ENCODE measurements around the gene TTC21B. TPM values are rescaled to one million over a fixed set of nuclear protein-coding genes. Genes with fewer than 3 reads are reported as not detected.

TTC21B gene
- total RNA-seq, 1 experiment from 2014 or later: 20.8 TPM

GRCh38 chr2:165950438-165950837 lies 3.1 kb downstream of the TTC21B start:
- ATAC-seq: no peak
- CTCF ChIA-PET: no interaction called here
- no peak overlapping the region for H3K4me3 Mint-ChIP-seq

GRCh38 chr2:165941827-165942226 lies 11.7 kb downstream of the TTC21B start:
- Mint-ChIP-seq H3K36me3 (peaks cover 30% of the 10 kb centered on the region), H3K27me3 (ENCODE audit: low read depth) (no peaks in the 10 kb centered on the region), H3K4me3 (no peak overlapping the region), H3K9me3 (no peaks in the 10 kb centered on the region), H3K27ac (no peak overlapping the region), H3K4me1 (peaks cover 6% of the 10 kb centered on the region)
- no peak for TF ChIP-seq TEAD1 (CRISPR knock-in tag; IDR thresholded peaks at IDR 0.05)
- no peak for TF ChIP-seq ERG (CRISPR knock-in tag; IDR thresholded peaks at IDR 0.05)
- no peak for TF ChIP-seq SOX15 (CRISPR knock-in tag; IDR thresholded peaks at IDR 0.05)
- ATAC-seq (no peak), DNase-seq (ENCODE audit: low spot score) (no peak)
- ChIA-PET CTCF (no interaction called here), POLR2A (no interaction called here)

More at GRCh38 chr2:165950438-165950837, 3.1 kb downstream of the TTC21B start:
- DNase-seq (ENCODE audit: low spot score): no peak
- Mint-ChIP-seq H3K4me1 (peaks cover 21% of the 10 kb centered on the region), H3K9me3 (no peaks in the 10 kb centered on the region), H3K36me3 (0 out of 2 replicates have a peak, but pooled peaks cover 9% of the 10 kb centered on the region), H3K27ac (no peak overlapping the region), H3K27me3 (ENCODE audit: low read depth) (no peaks in the 10 kb centered on the region)
- no peak for TF ChIP-seq TEAD1 (CRISPR knock-in tag; IDR thresholded peaks at IDR 0.05)
- TF ChIP-seq NR3C1 (CRISPR knock-in tag; conservative IDR thresholded peaks at IDR 0.05; ENCODE audit: low read depth): no peak
- TF ChIP-seq ELF4 (CRISPR knock-in tag; IDR thresholded peaks at IDR 0.05; ENCODE audit: low read depth): no peak
- POLR2A ChIA-PET: no interaction called here

- Mint-ChIP-seq H3K4me3 (no peak overlapping the region), H3K27me3 (ENCODE audit: low read depth) (no peaks in the 10 kb centered on the region), H3K36me3 (peaks cover 23% of the 10 kb centered on the region), H3K4me1 (peaks cover 13% of the 10 kb centered on the region), H3K9me3 (no peaks in the 10 kb centered on the region), H3K27ac (peak overlapping the region; percentile 92)
- ATAC-seq (no peak), DNase-seq (ENCODE audit: low spot score) (no peak)
- POLR2A ChIA-PET: no interaction called here
- CTCF ChIA-PET: no interaction called here
- TF ChIP-seq SOX15 (CRISPR knock-in tag; IDR thresholded peaks at IDR 0.05) (no peak), ZNF532 (CRISPR knock-in tag; IDR thresholded peaks at IDR 0.05; ENCODE audit: borderline replicate concordance) (no peak), TP53 (CRISPR knock-in tag; IDR thresholded peaks at IDR 0.05) (no peak), ATF1 (CRISPR knock-in tag; IDR thresholded peaks at IDR 0.05) (no peak), ZNF219 (CRISPR knock-in tag; IDR thresholded peaks at IDR 0.05; ENCODE audit: borderline replicate concordance) (no peak), JUN (CRISPR knock-in tag; IDR thresholded peaks at IDR 0.05) (no peak), ZNF138 (CRISPR knock-in tag; conservative IDR thresholded peaks at IDR 0.05) (no peak), NR2C2 (CRISPR knock-in tag; IDR thresholded peaks at IDR 0.05) (no peak), AFF4 (CRISPR knock-in tag; IDR thresholded peaks at IDR 0.05; ENCODE audit: borderline replicate concordance) (no peak), IRF1 (CRISPR knock-in tag; IDR thresholded peaks at IDR 0.05) (no peak), ZMAT4 (CRISPR knock-in tag; IDR thresholded peaks at IDR 0.05) (no peak), ARID4B (CRISPR knock-in tag; IDR thresholded peaks at IDR 0.05; ENCODE audit: borderline replicate concordance) (no peak), EMX1 (CRISPR knock-in tag; IDR thresholded peaks at IDR 0.05) (no peak)
Observed at GRCh38 chr2:165938237-165938636, 15.3 kb downstream of the TTC21B start.
